HCT116 (cell line): ENCODE results near the gene EDNRA. TPM values are rescaled to one million over a fixed set of nuclear protein-coding genes. Genes with fewer than 3 reads are reported as not detected.

Source experiments
- ATAC-seq: fragments of 200-7000 bp; cut with Tn5 transposase; 2 replicates; pipeline ENCODE4 v1.9.1; 2020; ENCODE audit warnings: mild to moderate bottlenecking, moderate library complexity
- BruUV-seq: library from RNA; stranded (reverse); fragments of 400-500 nt; replicated peaks from 2 replicates; lab custom pipeline; 2021; lab: Mats Ljungman, UMichigan
- CTCF ChIA-PET: fragments of 300-600 bp; sonication (Branson Sonifier 250); formaldehyde crosslinking; loops from one replicate; lab custom pipeline; 2021; ENCODE audit warnings: antibody characterized with exemption; lab: Charles Lee
- POLR2A ChIA-PET: fragments of 300-600, 350-600 bp; sonication (Branson Sonifier 250); formaldehyde crosslinking; loops from one replicate; lab custom pipeline; 2021; ENCODE audit warnings: antibody characterized with exemption; lab: Charles Lee
- RAD21 ChIA-PET, 2 experiments: fragments of 300-600 bp; sonication (Branson Sonifier 250); formaldehyde crosslinking; loops; one replicate each; lab custom pipeline; 2023; ENCODE audit warnings: low total read pairs in 2 of 2; ENCODE audit not compliant: uncharacterized antibody in 2 of 2, unreplicated experiment in 2 of 2, low non-redundant PET in 1 of 2; lab: Charles Lee
- DNase-seq: peaks from one replicate; pipeline ENCODE4 v3.0.0-alpha.2; 2010; ENCODE audit warnings: low read depth, low spot score
- H2AFZ ChIP-seq: fragments of 200-600 bp; shearing (Covaris generic), sonication (generic); 2 replicates; pipeline ENCODE4 v1.6.1; 2017; ENCODE audit warnings: low read depth, mixed run types, mixed read lengths, antibody characterized with exemption, low read length; ENCODE audit not compliant: poor library complexity, severe bottlenecking
- H3K27ac ChIP-seq: 2 replicates; pipeline ENCODE4 v1.5.1; 2012; ENCODE audit warnings: low read depth, low read length
- H3K27me3 ChIP-seq: fragments of 200-600 bp; sonication (generic); 2 replicates; pipeline ENCODE4 v1.6.1; 2016; ENCODE audit warnings: mixed run types, low read length, mixed read lengths; ENCODE audit not compliant: insufficient read depth
- H3K36me3 ChIP-seq, 2 experiments: fragments of 200-500 bp in 1 of 2; fragments of 200-600 bp in 1 of 2; sonication (Bioruptor generic) in 1 of 2; sonication (generic) in 1 of 2; 2 replicates each; pipeline versions ENCODE4 v1.5.1 to v1.6.1; 2014 to 2016; ENCODE audit warnings: low read length in 2 of 2, inconsistent platforms in 1 of 2, mixed read lengths in 1 of 2, mixed run types in 1 of 2; ENCODE audit not compliant: insufficient read depth in 2 of 2, control insufficient read depth in 1 of 2
- H3K4me1 ChIP-seq, 2 experiments: fragments of 200-600 bp in 1 of 2; sonication (generic) in 1 of 2; 2 replicates each; pipeline versions ENCODE4 v1.5.1 to v1.6.1; 2012 to 2017; ENCODE audit warnings: low read length in 2 of 2, inconsistent platforms in 1 of 2, mild to moderate bottlenecking in 1 of 2, mixed read lengths in 1 of 2, mixed run types in 1 of 2, moderate library complexity in 1 of 2; ENCODE audit not compliant: insufficient read depth in 2 of 2, control insufficient read depth in 1 of 2
- H3K4me2 ChIP-seq: fragments of 200-600 bp; sonication (generic); 2 replicates; pipeline ENCODE4 v1.6.1; 2017; ENCODE audit warnings: mixed run types, low read length, mixed read lengths
- H3K4me3 ChIP-seq, 2 experiments: fragments of 200-600 bp in 1 of 2; sonication (generic) in 1 of 2; replicated peaks in 1 of 2; 2 replicates each; pipeline ENCODE4 v1.5.1; 2011 to 2016; ENCODE audit warnings: low read length in 2 of 2, control low read depth in 1 of 2, low read depth in 1 of 2, mild to moderate bottlenecking in 1 of 2, mixed read lengths in 1 of 2, mixed run types in 1 of 2
- H3K79me2 ChIP-seq: fragments of 200-600 bp; sonication (generic); 2 replicates; pipeline ENCODE4 v1.6.1; 2017; ENCODE audit warnings: mild to moderate bottlenecking, mixed run types, low read length, moderate library complexity, mixed read lengths; ENCODE audit not compliant: insufficient read depth
- H3K9ac ChIP-seq: fragments of 200-600 bp; sonication (generic); 2 replicates; pipeline ENCODE4 v1.6.1; 2016; ENCODE audit warnings: low read length, mixed read lengths
- H3K9me2 ChIP-seq: fragments of 200-600 bp; sonication (generic), shearing (Covaris generic); 2 replicates; pipeline ENCODE4 v1.6.1; 2017; ENCODE audit warnings: mixed run types, mild to moderate bottlenecking, moderate library complexity; ENCODE audit not compliant: insufficient read depth
- H3K9me3 ChIP-seq, 2 experiments: fragments of 200-500 bp in 1 of 2; fragments of 200-600 bp in 1 of 2; sonication (Bioruptor generic) in 1 of 2; sonication (generic) in 1 of 2; 2 replicates each; pipeline ENCODE4 v1.6.1; 2014 to 2017; ENCODE audit warnings: low read length in 2 of 2, mixed read lengths in 2 of 2, inconsistent platforms in 1 of 2, low read depth in 1 of 2, mild to moderate bottlenecking in 1 of 2, mixed run types in 1 of 2, moderate library complexity in 1 of 2; ENCODE audit not compliant: control insufficient read depth in 1 of 2, insufficient read depth in 1 of 2
- H4K20me1 ChIP-seq: fragments of 200-600 bp; sonication (generic), shearing (Covaris generic); 2 replicates; pipeline ENCODE4 v1.6.1; 2017; ENCODE audit warnings: mixed run types, mild to moderate bottlenecking, moderate library complexity; ENCODE audit not compliant: insufficient read depth
- CBX3 ChIP-seq: IDR thresholded peaks from 2 replicates; pipeline ENCODE4 v1.6.1; 2012; ENCODE audit warnings: low read depth
- CEBPB ChIP-seq: IDR thresholded peaks from 2 replicates; pipeline ENCODE4 v1.6.1; 2012; ENCODE audit warnings: low read depth
- EGR1 ChIP-seq: IDR thresholded peaks from 2 replicates; pipeline ENCODE4 v1.6.1; 2012; ENCODE audit warnings: low read depth
- ELF1 ChIP-seq: IDR thresholded peaks from 2 replicates; pipeline ENCODE4 v1.6.1; 2012; ENCODE audit warnings: low read depth, borderline replicate concordance
- EZH2 ChIP-seq: fragments of 200-600 bp; sonication (generic); IDR thresholded peaks from 2 replicates; pipeline ENCODE4 v1.6.1; 2017; ENCODE audit warnings: antibody characterized with exemption, mixed run types
- EZH2phosphoT487 ChIP-seq: fragments of 200-600 bp; IDR thresholded peaks from 2 replicates; pipeline ENCODE4 v1.6.1; 2018; ENCODE audit warnings: antibody characterized with exemption, borderline replicate concordance
- FOSL1 ChIP-seq: IDR thresholded peaks from 2 replicates; pipeline ENCODE4 v1.6.1; 2012; ENCODE audit warnings: low read depth
- JUND ChIP-seq: IDR thresholded peaks from 2 replicates; pipeline ENCODE4 v1.6.1; 2012
- POLR2AphosphoS5 ChIP-seq: IDR thresholded peaks from 2 replicates; pipeline ENCODE4 v1.6.1; 2011; ENCODE audit warnings: mild to moderate bottlenecking, low read depth, low read length, moderate library complexity
- SIN3A ChIP-seq: IDR thresholded peaks from 2 replicates; pipeline ENCODE4 v1.6.1; 2012; ENCODE audit warnings: low read depth
- TCF7L2 ChIP-seq: IDR thresholded peaks from 2 replicates; pipeline ENCODE4 v1.7.0; 2011; ENCODE audit warnings: borderline replicate concordance, inconsistent platforms; ENCODE audit not compliant: insufficient read depth, insufficient read length; ENCODE audit errors: extremely low read depth
- YY1 ChIP-seq: IDR thresholded peaks from 2 replicates; pipeline ENCODE4 v1.6.1; 2011; ENCODE audit warnings: low read length, low read depth, moderate library complexity, mild to moderate bottlenecking; ENCODE audit not compliant: insufficient replicate concordance; ENCODE audit errors: extremely low read depth
- ZFX ChIP-seq: fragments of 450-650 bp; IDR thresholded peaks from 2 replicates; pipeline ENCODE4 v1.6.1; 2017
- ZNF274 ChIP-seq: fragments of 200-500 bp; sonication (Bioruptor generic); IDR thresholded peaks from 2 replicates; pipeline ENCODE4 v1.6.1; 2014; ENCODE audit warnings: mild to moderate bottlenecking, low read depth, low read length, inconsistent platforms
- intact Hi-C: fragments of 100-400 bp; cut with micrococcal nuclease; formaldehyde crosslinking; loops from 2 replicates; pipeline ENCODE4 v1.10.0; 2022
- total RNA-seq: library from RNA; stranded (reverse); gene quantifications from one replicate; pipeline ENCODE4 v1.2.1, GENCODE V29; 2021; ENCODE audit not compliant: unreplicated experiment
- TF ChIP-seq, protein P1 (sequence below), 3 experiments: fragments of 200-600 bp in 1 of 3; sonication (generic) in 1 of 3; IDR thresholded peaks in 2 of 3; conservative IDR thresholded peaks in 1 of 3; 2 replicates each; pipeline ENCODE4 v1.5.1; 2012 to 2017; ENCODE audit warnings: low read depth in 2 of 3, low read length in 2 of 3, antibody characterized with exemption in 1 of 3, borderline replicate concordance in 1 of 3, control low read depth in 1 of 3, mild to moderate bottlenecking in 1 of 3, mixed read lengths in 1 of 3, mixed run types in 1 of 3, moderate library complexity in 1 of 3; ENCODE audit not compliant: insufficient read depth in 1 of 3
- TF ChIP-seq, protein P2 (sequence below): IDR thresholded peaks from 2 replicates; pipeline ENCODE4 v1.6.1; 2012
- TF ChIP-seq, protein P3 (sequence below): IDR thresholded peaks from 2 replicates; pipeline ENCODE4 v1.6.1; 2012; ENCODE audit warnings: low read depth
- TF ChIP-seq, protein P4 (sequence below): IDR thresholded peaks from 2 replicates; pipeline ENCODE4 v1.6.1; 2012

EDNRA gene
- total RNA-seq, 1 experiment from 2014 or later: 2.0 TPM

DNA sequence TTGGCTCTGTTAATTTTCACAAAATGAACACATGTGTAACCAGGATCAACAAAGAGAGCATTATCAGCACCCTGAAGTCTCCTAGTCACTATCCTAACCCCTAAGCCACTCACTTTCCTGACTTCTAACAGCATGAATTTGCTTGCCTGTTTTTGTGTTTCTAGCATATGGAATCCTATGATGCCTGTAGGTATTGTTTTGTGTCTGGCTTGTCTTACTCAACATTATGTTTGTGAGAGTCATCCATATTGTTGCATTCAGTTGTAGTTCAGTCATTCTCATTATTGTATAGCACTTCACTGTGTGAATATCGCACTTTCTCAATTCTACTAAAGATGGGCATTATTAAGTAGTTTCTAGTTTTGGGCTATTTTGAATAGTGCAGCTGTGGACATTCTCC is 15.6 kb downstream of the EDNRA start:
- Histone ChIP-seq H3K4me1 (no peaks in the 10 kb centered on the region), H3K9ac (no peak overlapping the region), H3K27me3 (no peaks in the 10 kb centered on the region), H2AFZ (no peak overlapping the region), H3K27ac (no peak overlapping the region), H3K36me3 (no peaks in the 10 kb centered on the region), H3K9me3 (no peaks in the 10 kb centered on the region), H3K9me2 (no peaks in the 10 kb centered on the region), H4K20me1 (no peaks in the 10 kb centered on the region), H3K4me3 (no peak overlapping the region), H3K4me2 (no peak overlapping the region), H3K79me2 (no peaks in the 10 kb centered on the region)
- POLR2A ChIA-PET: no interaction called here
- intact Hi-C loops: no loop called here
- ATAC-seq (no peak), DNase-seq (no peak)
- RAD21 ChIA-PET: no interaction called here
- BruUV-seq: no TSS peak
- TF ChIP-seq ZNF274: no peak
- TF ChIP-seq, protein P1, sequence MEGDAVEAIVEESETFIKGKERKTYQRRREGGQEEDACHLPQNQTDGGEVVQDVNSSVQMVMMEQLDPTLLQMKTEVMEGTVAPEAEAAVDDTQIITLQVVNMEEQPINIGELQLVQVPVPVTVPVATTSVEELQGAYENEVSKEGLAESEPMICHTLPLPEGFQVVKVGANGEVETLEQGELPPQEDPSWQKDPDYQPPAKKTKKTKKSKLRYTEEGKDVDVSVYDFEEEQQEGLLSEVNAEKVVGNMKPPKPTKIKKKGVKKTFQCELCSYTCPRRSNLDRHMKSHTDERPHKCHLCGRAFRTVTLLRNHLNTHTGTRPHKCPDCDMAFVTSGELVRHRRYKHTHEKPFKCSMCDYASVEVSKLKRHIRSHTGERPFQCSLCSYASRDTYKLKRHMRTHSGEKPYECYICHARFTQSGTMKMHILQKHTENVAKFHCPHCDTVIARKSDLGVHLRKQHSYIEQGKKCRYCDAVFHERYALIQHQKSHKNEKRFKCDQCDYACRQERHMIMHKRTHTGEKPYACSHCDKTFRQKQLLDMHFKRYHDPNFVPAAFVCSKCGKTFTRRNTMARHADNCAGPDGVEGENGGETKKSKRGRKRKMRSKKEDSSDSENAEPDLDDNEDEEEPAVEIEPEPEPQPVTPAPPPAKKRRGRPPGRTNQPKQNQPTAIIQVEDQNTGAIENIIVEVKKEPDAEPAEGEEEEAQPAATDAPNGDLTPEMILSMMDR (IDR thresholded peaks at IDR 0.05 in 2 of 3, conservative IDR thresholded peaks at IDR 0.05 in 1 of 3; ENCODE audit: borderline replicate concordance in 1 of 3, insufficient read depth in 1 of 3, low read depth in 2 of 3, low read length in 2 of 3): no peak
- no peak for TF ChIP-seq SIN3A
- no peak for TF ChIP-seq EZH2
- TF ChIP-seq, protein P2, sequence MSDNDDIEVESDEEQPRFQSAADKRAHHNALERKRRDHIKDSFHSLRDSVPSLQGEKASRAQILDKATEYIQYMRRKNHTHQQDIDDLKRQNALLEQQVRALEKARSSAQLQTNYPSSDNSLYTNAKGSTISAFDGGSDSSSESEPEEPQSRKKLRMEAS: no peak
- no peak for TF ChIP-seq POLR2AphosphoS5
- TF ChIP-seq YY1: no peak
- no peak for TF ChIP-seq FOSL1
- TF ChIP-seq, protein P3, sequence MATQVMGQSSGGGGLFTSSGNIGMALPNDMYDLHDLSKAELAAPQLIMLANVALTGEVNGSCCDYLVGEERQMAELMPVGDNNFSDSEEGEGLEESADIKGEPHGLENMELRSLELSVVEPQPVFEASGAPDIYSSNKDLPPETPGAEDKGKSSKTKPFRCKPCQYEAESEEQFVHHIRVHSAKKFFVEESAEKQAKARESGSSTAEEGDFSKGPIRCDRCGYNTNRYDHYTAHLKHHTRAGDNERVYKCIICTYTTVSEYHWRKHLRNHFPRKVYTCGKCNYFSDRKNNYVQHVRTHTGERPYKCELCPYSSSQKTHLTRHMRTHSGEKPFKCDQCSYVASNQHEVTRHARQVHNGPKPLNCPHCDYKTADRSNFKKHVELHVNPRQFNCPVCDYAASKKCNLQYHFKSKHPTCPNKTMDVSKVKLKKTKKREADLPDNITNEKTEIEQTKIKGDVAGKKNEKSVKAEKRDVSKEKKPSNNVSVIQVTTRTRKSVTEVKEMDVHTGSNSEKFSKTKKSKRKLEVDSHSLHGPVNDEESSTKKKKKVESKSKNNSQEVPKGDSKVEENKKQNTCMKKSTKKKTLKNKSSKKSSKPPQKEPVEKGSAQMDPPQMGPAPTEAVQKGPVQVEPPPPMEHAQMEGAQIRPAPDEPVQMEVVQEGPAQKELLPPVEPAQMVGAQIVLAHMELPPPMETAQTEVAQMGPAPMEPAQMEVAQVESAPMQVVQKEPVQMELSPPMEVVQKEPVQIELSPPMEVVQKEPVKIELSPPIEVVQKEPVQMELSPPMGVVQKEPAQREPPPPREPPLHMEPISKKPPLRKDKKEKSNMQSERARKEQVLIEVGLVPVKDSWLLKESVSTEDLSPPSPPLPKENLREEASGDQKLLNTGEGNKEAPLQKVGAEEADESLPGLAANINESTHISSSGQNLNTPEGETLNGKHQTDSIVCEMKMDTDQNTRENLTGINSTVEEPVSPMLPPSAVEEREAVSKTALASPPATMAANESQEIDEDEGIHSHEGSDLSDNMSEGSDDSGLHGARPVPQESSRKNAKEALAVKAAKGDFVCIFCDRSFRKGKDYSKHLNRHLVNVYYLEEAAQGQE: no peak
- TF ChIP-seq EGR1: no peak
- TF ChIP-seq ZFX: no peak
- TF ChIP-seq CEBPB: no peak
- no peak for TF ChIP-seq ELF1
- TF ChIP-seq TCF7L2: no peak
- TF ChIP-seq JUND: no peak
- TF ChIP-seq, protein P4, sequence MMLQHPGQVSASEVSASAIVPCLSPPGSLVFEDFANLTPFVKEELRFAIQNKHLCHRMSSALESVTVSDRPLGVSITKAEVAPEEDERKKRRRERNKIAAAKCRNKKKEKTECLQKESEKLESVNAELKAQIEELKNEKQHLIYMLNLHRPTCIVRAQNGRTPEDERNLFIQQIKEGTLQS: no peak
- no peak for TF ChIP-seq EZH2phosphoT487
- TF ChIP-seq CBX3: no peak
- CTCF ChIA-PET: interaction anchor here (0.6 kb wide), 1 partner anchor 50 kb away, joined by 4 read pairs; no protein-coding TSS in a partner anchor
